Activated T-helper 2 cell treated with anti-CD3 and anti-CD28 coated beads, Interferon-gamma antibody, Interleukin-2, Interleukin-4, amounts not matched to agents 10 μg/mL and 5 μg/mL and 100 μg/mL, durations not matched to agents 14 hours and 24 hours and 36 hours (primary cell): ENCODE results near the gene ZC3H18. TPM values are rescaled to one million over a fixed set of nuclear protein-coding genes. Genes with fewer than 3 reads are reported as not detected.

Source experiments
- DNase-seq: peaks from one replicate; pipeline ENCODE4 v3.0.0; 2021; ENCODE audit warnings: low spot score
- H3K27ac Mint-ChIP-seq: one replicate; pipeline ENCODE4 v1.8.0; 2021; ENCODE audit warnings: mixed read lengths
- H3K27me3 Mint-ChIP-seq: one replicate; pipeline ENCODE4 v1.8.0; 2021; ENCODE audit warnings: low read depth, mixed read lengths
- H3K36me3 Mint-ChIP-seq: one replicate; pipeline ENCODE4 v1.8.0; 2021; ENCODE audit warnings: low read depth, mixed read lengths
- H3K4me1 Mint-ChIP-seq: one replicate; pipeline ENCODE4 v1.8.0; 2021; ENCODE audit warnings: low read depth, mixed read lengths
- H3K4me3 Mint-ChIP-seq: one replicate; pipeline ENCODE4 v1.8.0; 2021; ENCODE audit warnings: low read depth, mild to moderate bottlenecking, moderate library complexity, mixed read lengths
- H3K9me3 Mint-ChIP-seq: one replicate; pipeline ENCODE4 v1.8.0; 2021; ENCODE audit warnings: mixed read lengths
- intact Hi-C: fragments of 100-400 bp; cut with micrococcal nuclease; formaldehyde crosslinking; loops from one replicate; pipeline ENCODE4 v1.15.1; 2023
- total RNA-seq: library from RNA; stranded (reverse); gene quantifications from 2 replicates; pipeline ENCODE4 v1.2.3, GENCODE V29; 2022

The ZC3H18 gene
- total RNA-seq, 1 donor from 2014 or later = 93.9 TPM

- DNase-seq = no peak
- Mint-ChIP-seq H3K4me1 (no peaks in the 10 kb centered on the region), H3K27ac (no peak overlapping the region)
Measured at GRCh38 chr16:88527937-88528743, 42.1 kb upstream of the ZC3H18 start.

GRCh38 chr16:88528902-88529318 is 41.3 kb upstream of the ZC3H18 start:
- Mint-ChIP-seq H3K9me3 (no peaks in the 10 kb centered on the region), H3K27ac (no peak overlapping the region), H3K27me3 (no peaks in the 10 kb centered on the region), H3K4me1 (no peaks in the 10 kb centered on the region), H3K36me3 (no peaks in the 10 kb centered on the region), H3K4me3 (no peak overlapping the region)
- DNase-seq = no peak
- intact Hi-C loops = no loop called here

More at GRCh38 chr16:88527937-88528743, 42.1 kb upstream of the ZC3H18 start:
- Mint-ChIP-seq H3K9me3 (no peaks in the 10 kb centered on the region), H3K27me3 (no peaks in the 10 kb centered on the region), H3K4me3 (no peak overlapping the region), H3K36me3 (no peaks in the 10 kb centered on the region)
- intact Hi-C loops = loop anchor here (1.0 kb wide), 1 partner anchor 85 kb away; no protein-coding TSS in a partner anchor

GRCh38 chr16:88529596-88529995 is 40.6 kb upstream of the ZC3H18 start:
- no peaks in the 10 kb centered on the region for H3K4me1 Mint-ChIP-seq
- intact Hi-C loops = no loop called here
- H3K4me3 Mint-ChIP-seq = no peak overlapping the region
- DNase-seq = no peak
- H3K27ac Mint-ChIP-seq = no peak overlapping the region
- no peaks in the 10 kb centered on the region for H3K27me3 Mint-ChIP-seq
- no peaks in the 10 kb centered on the region for H3K9me3 Mint-ChIP-seq
- H3K36me3 Mint-ChIP-seq = no peaks in the 10 kb centered on the region

GRCh38 chr16:88530051-88530857 is 39.9 kb upstream of the ZC3H18 start:
- intact Hi-C loops = no loop called here
- Mint-ChIP-seq H3K27me3 (no peaks in the 10 kb centered on the region), H3K9me3 (no peaks in the 10 kb centered on the region), H3K27ac (no peak overlapping the region), H3K36me3 (peaks cover 2% of the 10 kb centered on the region), H3K4me1 (no peaks in the 10 kb centered on the region), H3K4me3 (no peak overlapping the region)
- no peak for DNase-seq

- Mint-ChIP-seq H3K36me3 (peaks cover 7% of the 10 kb centered on the region), H3K27ac (no peak overlapping the region), H3K9me3 (no peaks in the 10 kb centered on the region), H3K4me3 (no peak overlapping the region), H3K4me1 (peaks cover under 1% of the 10 kb centered on the region), H3K27me3 (no peaks in the 10 kb centered on the region)
- no peak for DNase-seq
- intact Hi-C loops = no loop called here
Measured at GRCh38 chr16:88530858-88531203, 39.4 kb upstream of the ZC3H18 start.

- Mint-ChIP-seq H3K4me1 (peaks cover 3% of the 10 kb centered on the region), H3K27ac (no peak overlapping the region), H3K4me3 (no peak overlapping the region), H3K27me3 (no peaks in the 10 kb centered on the region), H3K36me3 (peaks cover 10% of the 10 kb centered on the region), H3K9me3 (no peaks in the 10 kb centered on the region)
- no peak for DNase-seq
- intact Hi-C loops = no loop called here
Measured at GRCh38 chr16:88531346-88531745, 38.9 kb upstream of the ZC3H18 start.

GRCh38 chr16:88531931-88532433 is 38.2 kb upstream of the ZC3H18 start:
- DNase-seq = no peak
- H3K27me3 Mint-ChIP-seq = no peaks in the 10 kb centered on the region
- intact Hi-C loops = no loop called here
- no peak overlapping the region for H3K27ac Mint-ChIP-seq
- H3K9me3 Mint-ChIP-seq = no peaks in the 10 kb centered on the region
- peaks cover 10% of the 10 kb centered on the region for H3K36me3 Mint-ChIP-seq
- no peak overlapping the region for H3K4me3 Mint-ChIP-seq
- H3K4me1 Mint-ChIP-seq = peaks cover 3% of the 10 kb centered on the region

- no peaks in the 10 kb centered on the region for H3K9me3 Mint-ChIP-seq
- H3K27ac Mint-ChIP-seq = no peak overlapping the region
- peaks cover 10% of the 10 kb centered on the region for H3K36me3 Mint-ChIP-seq
- no peak for DNase-seq
- intact Hi-C loops = no loop called here
- no peaks in the 10 kb centered on the region for H3K27me3 Mint-ChIP-seq
- peaks cover 3% of the 10 kb centered on the region for H3K4me1 Mint-ChIP-seq
- H3K4me3 Mint-ChIP-seq = no peak overlapping the region
Measured at GRCh38 chr16:88532434-88533241, 37.6 kb upstream of the ZC3H18 start.

GRCh38 chr16:88533381-88533917 is 36.8 kb upstream of the ZC3H18 start:
- H3K9me3 Mint-ChIP-seq = no peaks in the 10 kb centered on the region
- no peak overlapping the region for H3K27ac Mint-ChIP-seq
- intact Hi-C loops = no loop called here
- peaks cover 3% of the 10 kb centered on the region for H3K4me1 Mint-ChIP-seq
- no peaks in the 10 kb centered on the region for H3K27me3 Mint-ChIP-seq
- no peak overlapping the region for H3K4me3 Mint-ChIP-seq
- H3K36me3 Mint-ChIP-seq = peaks cover 10% of the 10 kb centered on the region
- DNase-seq = no peak

- Mint-ChIP-seq H3K4me3 (no peak overlapping the region), H3K9me3 (no peaks in the 10 kb centered on the region), H3K27ac (no peak overlapping the region), H3K36me3 (peaks cover 10% of the 10 kb centered on the region), H3K27me3 (peaks cover 4% of the 10 kb centered on the region), H3K4me1 (peaks cover 3% of the 10 kb centered on the region)
- peak; percentile 75 for DNase-seq
- intact Hi-C loops = loop anchor here (2.0 kb wide), 2 partner anchors 79 to 91 kb away; no protein-coding TSS in a partner anchor
Measured at GRCh38 chr16:88533932-88534637, 36.1 kb upstream of the ZC3H18 start.

- peaks cover 3% of the 10 kb centered on the region for H3K4me1 Mint-ChIP-seq
- intact Hi-C loops = loop anchor here (2.0 kb wide), 2 partner anchors 80 to 92 kb away; no protein-coding TSS in a partner anchor
Measured at GRCh38 chr16:88534638-88535190, 35.5 kb upstream of the ZC3H18 start.

More at GRCh38 chr16:88534638-88535190, 35.5 kb upstream of the ZC3H18 start:
- Mint-ChIP-seq H3K4me3 (peak overlapping the region; percentile 78), H3K27me3 (peaks cover 6% of the 10 kb centered on the region), H3K27ac (no peak overlapping the region), H3K36me3 (peaks cover 10% of the 10 kb centered on the region), H3K9me3 (no peaks in the 10 kb centered on the region)
- no peak for DNase-seq
